ENCODE data around the gene E2F2. TPM values are rescaled to one million over a fixed set of nuclear protein-coding genes. Genes with fewer than 3 reads are reported as not detected.
A peak's percentile ranks its signal among the peaks of the same experiment; 100 is the strongest.

The E2F2 gene
- total RNA-seq, 1 experiment from 2014 or later = 5.1 TPM

DNA sequence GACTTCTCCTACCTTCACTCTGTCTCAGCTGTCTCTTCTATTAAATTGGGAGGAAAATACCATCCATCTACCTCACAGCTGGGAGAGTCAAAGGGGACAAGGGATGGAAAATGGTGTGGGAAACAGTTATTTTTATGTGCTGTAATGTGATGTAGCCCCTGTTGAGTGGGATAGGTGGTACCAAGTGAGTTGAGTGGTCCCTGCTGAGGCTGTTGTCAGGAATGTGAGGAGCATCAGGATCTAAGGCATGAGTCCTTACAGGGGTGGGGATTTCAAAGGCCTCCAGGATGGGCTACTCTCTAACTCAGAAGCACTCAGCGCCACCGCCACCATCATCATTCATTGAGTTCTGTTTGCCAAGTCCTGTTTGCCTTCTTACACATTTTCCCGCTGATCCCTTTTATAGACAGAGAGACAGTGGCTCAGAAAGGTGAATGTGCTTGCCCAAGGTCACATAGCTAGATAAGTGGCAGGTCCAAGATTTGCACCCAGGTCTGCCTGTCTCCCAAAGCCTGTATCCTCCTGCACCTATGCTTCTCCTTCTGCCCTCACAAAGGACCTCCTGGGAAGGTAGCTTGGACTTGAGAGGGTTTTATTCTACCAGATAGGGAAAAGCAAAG, 32.8 kb upstream of the E2F2 start:
- H3K27me3 ChIP-seq (ENCODE audit: insufficient read depth, low read length) = no peaks in the 10 kb centered on the region
- H3K23ac ChIP-seq (ENCODE audit: insufficient read length, low read depth, low read length) = no peak overlapping the region
- Mint-ChIP-seq H3K4me3 (no peak overlapping the region; a peak in 2 of 5 replicates), H3K27ac (peak overlapping the region; percentile 78 to 100 (median 81); a peak in 5 of 7 replicates), H3K36me3 (ENCODE audit: insufficient read depth in 1 of 3, low read depth in 3 of 3) (peaks cover 0 to 3% (median 0%) of the 10 kb centered on the region in 3 experiments; a peak in 1 of 7 replicates), H3K27me3 (ENCODE audit: low read depth) (peaks cover 13% of the 10 kb centered on the region), H3K4me1 (peaks cover 72 to 75% of the 10 kb centered on the region in 2 experiments), H3K9me3 (peaks cover 0 to 2% of the 10 kb centered on the region in 2 experiments; a peak in 1 of 5 replicates)
- H2BK5ac ChIP-seq (ENCODE audit: insufficient read length, low read length) = no peak overlapping the region
- H3T11ph ChIP-seq (ENCODE audit: low read length) = peak overlapping the region; percentile 47
- H3K4me2 ChIP-seq (ENCODE audit: insufficient read depth, insufficient read length, low read length) = no peak overlapping the region
- no peak overlapping the region for H3K4ac ChIP-seq (ENCODE audit: low read depth, low read length)
- no peak overlapping the region for H2AK5ac ChIP-seq (ENCODE audit: insufficient read length, low read length)
- no peak overlapping the region for H3K27ac ChIP-seq (ENCODE audit: insufficient read length, low read depth, low read length)
- no peak overlapping the region for H3K14ac ChIP-seq (ENCODE audit: insufficient read depth, low read length)
- H3K4me1 ChIP-seq (ENCODE audit: insufficient read depth, low read length) = peaks cover 12% of the 10 kb centered on the region; the same call in 1 of the 2 replicates
- TF ChIP-seq, protein P1, sequence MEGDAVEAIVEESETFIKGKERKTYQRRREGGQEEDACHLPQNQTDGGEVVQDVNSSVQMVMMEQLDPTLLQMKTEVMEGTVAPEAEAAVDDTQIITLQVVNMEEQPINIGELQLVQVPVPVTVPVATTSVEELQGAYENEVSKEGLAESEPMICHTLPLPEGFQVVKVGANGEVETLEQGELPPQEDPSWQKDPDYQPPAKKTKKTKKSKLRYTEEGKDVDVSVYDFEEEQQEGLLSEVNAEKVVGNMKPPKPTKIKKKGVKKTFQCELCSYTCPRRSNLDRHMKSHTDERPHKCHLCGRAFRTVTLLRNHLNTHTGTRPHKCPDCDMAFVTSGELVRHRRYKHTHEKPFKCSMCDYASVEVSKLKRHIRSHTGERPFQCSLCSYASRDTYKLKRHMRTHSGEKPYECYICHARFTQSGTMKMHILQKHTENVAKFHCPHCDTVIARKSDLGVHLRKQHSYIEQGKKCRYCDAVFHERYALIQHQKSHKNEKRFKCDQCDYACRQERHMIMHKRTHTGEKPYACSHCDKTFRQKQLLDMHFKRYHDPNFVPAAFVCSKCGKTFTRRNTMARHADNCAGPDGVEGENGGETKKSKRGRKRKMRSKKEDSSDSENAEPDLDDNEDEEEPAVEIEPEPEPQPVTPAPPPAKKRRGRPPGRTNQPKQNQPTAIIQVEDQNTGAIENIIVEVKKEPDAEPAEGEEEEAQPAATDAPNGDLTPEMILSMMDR (conservative IDR thresholded peaks at IDR 0.05) = no peak
- peaks cover 18% of the 10 kb centered on the region for H3K23me2 ChIP-seq (ENCODE audit: insufficient read length, low read depth, low read length, poor library complexity, severe bottlenecking)
- H2AFZ ChIP-seq (ENCODE audit: low read length) = no peak overlapping the region
- no peak for DNase-seq
- H3K79me2 ChIP-seq (ENCODE audit: insufficient read depth, low read length) = peaks cover 4% of the 10 kb centered on the region; the same call in 1 of the 2 replicates
- peak overlapping the region; percentile 41 for H2BK12ac ChIP-seq (ENCODE audit: insufficient read length, low read depth, low read length)
- H3K56ac ChIP-seq (ENCODE audit: insufficient read length, low read depth, low read length) = no peak overlapping the region
- no peak overlapping the region for H4K91ac ChIP-seq (ENCODE audit: insufficient read length, low read depth, low read length)
- H2BK15ac ChIP-seq (ENCODE audit: low read depth, low read length) = 0 out of 2 replicates have a peak overlapping the region, but pooled peaks have one; percentile 27
- no peaks in the 10 kb centered on the region for H4K20me1 ChIP-seq (ENCODE audit: control insufficient read depth, insufficient read depth, insufficient read length)
- H3K9ac ChIP-seq (ENCODE audit: extremely low read depth, insufficient read length, low read length) = no peak overlapping the region
- H2BK120ac ChIP-seq (ENCODE audit: low read depth, low read length, poor library complexity, severe bottlenecking) = no peak overlapping the region
- H4K8ac ChIP-seq (replicated peaks; ENCODE audit: insufficient read length, low read depth, low read length) = no peak overlapping the region
- H3K9me3 ChIP-seq (ENCODE audit: control insufficient read depth, low read depth, low read length) = no peaks in the 10 kb centered on the region
- peak overlapping the region; percentile 31 for H3K18ac ChIP-seq (ENCODE audit: insufficient read length, low read depth, low read length)
- no peak overlapping the region for H4K5ac ChIP-seq (ENCODE audit: insufficient read length, low read depth, low read length)
- WGBS (ENCODE audit: extremely low coverage, insufficient read length, low lambda C conversion rate) = no CpG with 5 or more reads among the region's 3 CpGs
- H3K79me1 ChIP-seq (ENCODE audit: insufficient read depth, low read depth, low read length, poor library complexity, severe bottlenecking) = no peaks in the 10 kb centered on the region
- no peak overlapping the region for H2BK20ac ChIP-seq (ENCODE audit: low read depth, low read length, poor library complexity, severe bottlenecking)
